ENCODE results near the gene GPR35.

- TF ChIP-seq, protein P1, sequence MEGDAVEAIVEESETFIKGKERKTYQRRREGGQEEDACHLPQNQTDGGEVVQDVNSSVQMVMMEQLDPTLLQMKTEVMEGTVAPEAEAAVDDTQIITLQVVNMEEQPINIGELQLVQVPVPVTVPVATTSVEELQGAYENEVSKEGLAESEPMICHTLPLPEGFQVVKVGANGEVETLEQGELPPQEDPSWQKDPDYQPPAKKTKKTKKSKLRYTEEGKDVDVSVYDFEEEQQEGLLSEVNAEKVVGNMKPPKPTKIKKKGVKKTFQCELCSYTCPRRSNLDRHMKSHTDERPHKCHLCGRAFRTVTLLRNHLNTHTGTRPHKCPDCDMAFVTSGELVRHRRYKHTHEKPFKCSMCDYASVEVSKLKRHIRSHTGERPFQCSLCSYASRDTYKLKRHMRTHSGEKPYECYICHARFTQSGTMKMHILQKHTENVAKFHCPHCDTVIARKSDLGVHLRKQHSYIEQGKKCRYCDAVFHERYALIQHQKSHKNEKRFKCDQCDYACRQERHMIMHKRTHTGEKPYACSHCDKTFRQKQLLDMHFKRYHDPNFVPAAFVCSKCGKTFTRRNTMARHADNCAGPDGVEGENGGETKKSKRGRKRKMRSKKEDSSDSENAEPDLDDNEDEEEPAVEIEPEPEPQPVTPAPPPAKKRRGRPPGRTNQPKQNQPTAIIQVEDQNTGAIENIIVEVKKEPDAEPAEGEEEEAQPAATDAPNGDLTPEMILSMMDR (IDR thresholded peaks at IDR 0.05; ENCODE audit: low read depth, low read length): no peak
- no peak for TF ChIP-seq EZH2phosphoT487 (IDR thresholded peaks at IDR 0.05; ENCODE audit: low read depth)
These were observed 2.6 kb upstream of the GPR35 start for GRCh38 chr2:240622531-240623235.

Data from OCI-LY3 (cell line).